H1 (cell line): Measurements from ENCODE around the gene CGB2. TPM values are rescaled to one million over a fixed set of nuclear protein-coding genes. Genes with fewer than 3 reads are reported as not detected.

Source experiments
- HDAC6 ChIP-seq: IDR thresholded peaks from one replicate; pipeline ENCODE4 v1.7.1; 2012; ENCODE audit warnings: low read depth, mild to moderate bottlenecking, inconsistent platforms, low read length, moderate library complexity
- JUN ChIP-seq: IDR thresholded peaks from 2 replicates; pipeline ENCODE4 v1.6.1; 2011; ENCODE audit warnings: low read depth, mild to moderate bottlenecking, improper control_type of control experiment, low read length
- TCF12 ChIP-seq: IDR thresholded peaks from 2 replicates; pipeline ENCODE4 v1.6.1; 2011; ENCODE audit warnings: low read depth, mild to moderate bottlenecking, low read length
- polyA plus RNA-seq, 7 experiments: library from polyadenylated mRNA; depleted of rRNA in 3 of 7; stranded (reverse) in 5 of 7; unstranded in 2 of 7; fragments of >200 nt in 5 of 7; fragments of 200-250 nt in 2 of 7; gene quantifications; 1 replicate in 5 of 7; 2 replicates in 1 of 7; 4 replicates in 1 of 7; pipeline versions ENCODE4 v1.2.1 to v1.2.3, GENCODE V29; 2011 to 2013; ENCODE audit warnings: missing spikeins in 2 of 7, mixed read lengths in 2 of 7
- total RNA-seq: library from RNA; stranded (reverse); fragmentation: NEBNext Ultra II Directional; extraction: Animal tissue kit (Norgen Biotek cat#: 25700); gene quantifications from 2 replicates; pipeline ENCODE4 v1.2.1, GENCODE V29; 2021
- TF ChIP-seq, protein P1 (sequence below): IDR thresholded peaks from 2 replicates; pipeline ENCODE4 v1.6.1; 2012; ENCODE audit warnings: low read length, inconsistent platforms
- TF ChIP-seq, protein P2 (sequence below), 3 experiments: IDR thresholded peaks; 1 replicate in 2 of 3; 2 replicates in 1 of 3; pipeline versions ENCODE4 v1.5.1 to v1.6.1; 2011; ENCODE audit warnings: low read length in 3 of 3, mild to moderate bottlenecking in 3 of 3, inconsistent platforms in 2 of 3, low read depth in 1 of 3, moderate library complexity in 1 of 3; ENCODE audit not compliant: insufficient read depth in 1 of 3; ENCODE audit errors: control extremely low read depth in 1 of 3

CGB2 gene
- total and polyA plus RNA-seq, 2 of the 8 experiments (the other 6 are each of a cell fraction or from before 2014, with no cell fraction given), result 0.71 to 3.2 TPM

DNA sequence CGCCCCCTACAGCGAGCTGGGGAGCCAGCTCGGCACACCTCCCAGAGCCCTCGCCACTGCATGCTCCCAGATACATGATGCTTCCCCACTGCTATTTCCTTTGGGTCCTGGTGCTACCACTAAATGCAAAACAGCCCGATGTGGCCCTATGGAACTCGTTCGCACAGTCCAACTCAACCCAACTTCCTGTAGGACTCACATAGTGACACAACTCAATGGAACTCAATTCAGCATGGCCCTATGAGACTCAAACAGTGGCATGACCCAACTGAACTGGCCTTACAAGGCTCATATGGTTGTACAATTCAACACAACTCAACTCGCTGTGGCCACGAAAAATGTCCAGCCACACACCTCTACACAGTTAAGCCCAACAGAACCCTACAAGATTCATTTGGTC lies 37.3 kb downstream of the CGB2 start (continued):
- TF ChIP-seq, protein P1, sequence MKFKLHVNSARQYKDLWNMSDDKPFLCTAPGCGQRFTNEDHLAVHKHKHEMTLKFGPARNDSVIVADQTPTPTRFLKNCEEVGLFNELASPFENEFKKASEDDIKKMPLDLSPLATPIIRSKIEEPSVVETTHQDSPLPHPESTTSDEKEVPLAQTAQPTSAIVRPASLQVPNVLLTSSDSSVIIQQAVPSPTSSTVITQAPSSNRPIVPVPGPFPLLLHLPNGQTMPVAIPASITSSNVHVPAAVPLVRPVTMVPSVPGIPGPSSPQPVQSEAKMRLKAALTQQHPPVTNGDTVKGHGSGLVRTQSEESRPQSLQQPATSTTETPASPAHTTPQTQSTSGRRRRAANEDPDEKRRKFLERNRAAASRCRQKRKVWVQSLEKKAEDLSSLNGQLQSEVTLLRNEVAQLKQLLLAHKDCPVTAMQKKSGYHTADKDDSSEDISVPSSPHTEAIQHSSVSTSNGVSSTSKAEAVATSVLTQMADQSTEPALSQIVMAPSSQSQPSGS, result no peak
- TF ChIP-seq HDAC6 (no peak), TCF12 (no peak), JUN (no peak)
- TF ChIP-seq, protein P2, sequence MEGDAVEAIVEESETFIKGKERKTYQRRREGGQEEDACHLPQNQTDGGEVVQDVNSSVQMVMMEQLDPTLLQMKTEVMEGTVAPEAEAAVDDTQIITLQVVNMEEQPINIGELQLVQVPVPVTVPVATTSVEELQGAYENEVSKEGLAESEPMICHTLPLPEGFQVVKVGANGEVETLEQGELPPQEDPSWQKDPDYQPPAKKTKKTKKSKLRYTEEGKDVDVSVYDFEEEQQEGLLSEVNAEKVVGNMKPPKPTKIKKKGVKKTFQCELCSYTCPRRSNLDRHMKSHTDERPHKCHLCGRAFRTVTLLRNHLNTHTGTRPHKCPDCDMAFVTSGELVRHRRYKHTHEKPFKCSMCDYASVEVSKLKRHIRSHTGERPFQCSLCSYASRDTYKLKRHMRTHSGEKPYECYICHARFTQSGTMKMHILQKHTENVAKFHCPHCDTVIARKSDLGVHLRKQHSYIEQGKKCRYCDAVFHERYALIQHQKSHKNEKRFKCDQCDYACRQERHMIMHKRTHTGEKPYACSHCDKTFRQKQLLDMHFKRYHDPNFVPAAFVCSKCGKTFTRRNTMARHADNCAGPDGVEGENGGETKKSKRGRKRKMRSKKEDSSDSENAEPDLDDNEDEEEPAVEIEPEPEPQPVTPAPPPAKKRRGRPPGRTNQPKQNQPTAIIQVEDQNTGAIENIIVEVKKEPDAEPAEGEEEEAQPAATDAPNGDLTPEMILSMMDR (IDR thresholded peaks at IDR 0.05; ENCODE audit: control extremely low read depth in 1 of 3, insufficient read depth in 1 of 3, low read depth in 1 of 3, low read length in 3 of 3), result no peak
